Testis (tissue), 2 donors: ENCODE data around the gene SUPT20H.

Source experiments
- CTCF ChIP-seq, 3 experiments: fragments of 450-650 bp in 2 of 3; fragments of 200-600 bp in 1 of 3; sonication (generic) in 1 of 3; IDR thresholded peaks; one replicate each; pipeline ENCODE4 v1.5.1; 2016 to 2019; ENCODE audit warnings: antibody characterized with exemption in 3 of 3, mild to moderate bottlenecking in 2 of 3, moderate library complexity in 1 of 3
- POLR2A ChIP-seq: fragments of 450-650 bp; IDR thresholded peaks from one replicate; pipeline ENCODE4 v1.6.1; 2017; ENCODE audit warnings: antibody characterized with exemption, mild to moderate bottlenecking, moderate library complexity

GRCh38 chr13:37075164-37075563 lies 15.7 kb upstream of the SUPT20H start:
- no peak for TF ChIP-seq CTCF (IDR thresholded peaks at IDR 0.05)
- TF ChIP-seq POLR2A: no peak
